IMR-90 (cell line): ENCODE measurements around the gene BTBD9.

Source experiments
- CEBPB ChIP-seq: IDR thresholded peaks from 2 replicates; pipeline ENCODE4 v1.6.1; 2012; ENCODE audit warnings: low read depth, low read length, improper control_type of control experiment
- CTCF ChIP-seq: conservative IDR thresholded peaks from 2 replicates; pipeline ENCODE4 v1.5.1; 2012; ENCODE audit warnings: mild to moderate bottlenecking, low read depth, low read length, improper control_type of control experiment
- FOS ChIP-seq: fragments of 150-350 bp; IDR thresholded peaks from 2 replicates; pipeline ENCODE4 v1.6.1; 2016; ENCODE audit warnings: low read depth, low read length
- MAFK ChIP-seq: IDR thresholded peaks from 2 replicates; pipeline ENCODE4 v1.6.1; 2012; ENCODE audit warnings: low read depth, low read length, improper control_type of control experiment
- MXI1 ChIP-seq: IDR thresholded peaks from 2 replicates; pipeline ENCODE4 v1.6.1; 2012; ENCODE audit warnings: low read depth, mild to moderate bottlenecking, low read length, moderate library complexity, borderline replicate concordance
- NFE2L2 ChIP-seq: fragments of 150-350 bp; IDR thresholded peaks from 2 replicates; pipeline ENCODE4 v1.6.1; 2016; ENCODE audit warnings: low read depth, mild to moderate bottlenecking, low read length
- POLR2A ChIP-seq: IDR thresholded peaks from 2 replicates; pipeline ENCODE4 v1.6.1; 2012; ENCODE audit warnings: mild to moderate bottlenecking, low read depth, low read length
- RAD21 ChIP-seq: IDR thresholded peaks from 2 replicates; pipeline ENCODE4 v1.6.1; 2012; ENCODE audit warnings: low read length, improper control_type of control experiment
- SMC3 ChIP-seq: fragments of 150-350 bp; IDR thresholded peaks from 2 replicates; pipeline ENCODE4 v1.6.1; 2016; ENCODE audit warnings: low read depth, mild to moderate bottlenecking, antibody characterized with exemption, low read length, moderate library complexity
- USF2 ChIP-seq: fragments of 150-350 bp; IDR thresholded peaks from 2 replicates; pipeline ENCODE4 v1.6.1; 2017; ENCODE audit warnings: mild to moderate bottlenecking, antibody characterized with exemption, low read length, low read depth

- no peak for TF ChIP-seq CEBPB
- TF ChIP-seq CTCF = no peak
- TF ChIP-seq POLR2A = no peak
- no peak for TF ChIP-seq USF2
- no peak for TF ChIP-seq RAD21
- no peak for TF ChIP-seq MAFK
- TF ChIP-seq NFE2L2 = no peak
- no peak for TF ChIP-seq SMC3
- TF ChIP-seq FOS = no peak
- TF ChIP-seq MXI1 = no peak
Measured at GRCh38 chr6:38644951-38645350, 5.2 kb upstream of the BTBD9 start.
